Gastrocnemius medialis (tissue), 4 donors: ENCODE measurements around the gene WHRN.

Source experiments
- POLR2A ChIP-seq, 2 donors: fragments of 450-650 bp; IDR thresholded peaks; one replicate each; pipeline ENCODE4 v1.6.1; 2017; ENCODE audit warnings: antibody characterized with exemption in 2 of 2, mild to moderate bottlenecking in 2 of 2, moderate library complexity in 2 of 2
- TF ChIP-seq, protein P1 (sequence below), 5 experiments: fragments of 450-650 bp in 3 of 5; fragments of 200-600 bp in 2 of 5; sonication (generic) in 2 of 5; IDR thresholded peaks in 4 of 5; conservative IDR thresholded peaks in 1 of 5; 1 replicate in 4 of 5; 2 replicates in 1 of 5; pipeline ENCODE4 v1.5.1; 2016 to 2019; ENCODE audit warnings: antibody characterized with exemption in 5 of 5, mild to moderate bottlenecking in 3 of 5, moderate library complexity in 3 of 5

DNA sequence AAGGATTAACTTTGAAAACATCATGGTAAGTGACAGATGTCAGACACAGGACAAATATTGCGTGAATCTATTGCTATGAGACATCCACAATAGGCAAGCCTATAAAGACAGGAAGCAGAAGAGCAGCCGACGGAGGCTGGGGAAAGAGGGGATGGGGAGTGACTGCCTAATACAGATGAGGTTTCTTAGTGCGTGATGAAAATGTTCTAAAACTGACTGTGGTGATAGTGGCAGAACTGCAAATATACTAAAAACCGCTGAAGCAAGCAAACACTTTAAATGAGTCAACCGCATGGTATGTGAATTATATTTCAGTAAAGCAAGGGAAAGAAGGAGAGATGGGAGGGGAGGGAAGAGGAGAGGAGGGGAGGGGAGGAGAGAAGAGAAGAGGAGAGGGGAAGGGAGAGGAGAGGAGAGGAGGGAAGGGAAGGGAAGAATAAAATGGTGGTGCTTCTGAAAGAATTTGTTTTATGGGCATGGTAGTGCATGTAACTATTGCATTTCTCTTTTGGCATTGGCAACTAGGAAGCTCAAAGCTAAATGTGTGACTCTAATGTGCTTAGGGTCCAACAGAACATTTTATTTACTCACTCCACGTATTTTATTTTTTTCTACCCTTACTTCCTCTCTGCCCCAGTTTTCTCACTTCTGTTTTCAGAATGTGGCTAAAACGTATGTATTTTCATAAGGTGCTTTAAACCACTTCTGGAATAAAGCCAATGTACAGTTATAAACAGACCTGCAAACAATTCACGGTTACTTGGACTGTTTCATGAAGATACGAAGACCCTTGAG, 138.7 kb downstream of the WHRN start:
- TF ChIP-seq, protein P1, sequence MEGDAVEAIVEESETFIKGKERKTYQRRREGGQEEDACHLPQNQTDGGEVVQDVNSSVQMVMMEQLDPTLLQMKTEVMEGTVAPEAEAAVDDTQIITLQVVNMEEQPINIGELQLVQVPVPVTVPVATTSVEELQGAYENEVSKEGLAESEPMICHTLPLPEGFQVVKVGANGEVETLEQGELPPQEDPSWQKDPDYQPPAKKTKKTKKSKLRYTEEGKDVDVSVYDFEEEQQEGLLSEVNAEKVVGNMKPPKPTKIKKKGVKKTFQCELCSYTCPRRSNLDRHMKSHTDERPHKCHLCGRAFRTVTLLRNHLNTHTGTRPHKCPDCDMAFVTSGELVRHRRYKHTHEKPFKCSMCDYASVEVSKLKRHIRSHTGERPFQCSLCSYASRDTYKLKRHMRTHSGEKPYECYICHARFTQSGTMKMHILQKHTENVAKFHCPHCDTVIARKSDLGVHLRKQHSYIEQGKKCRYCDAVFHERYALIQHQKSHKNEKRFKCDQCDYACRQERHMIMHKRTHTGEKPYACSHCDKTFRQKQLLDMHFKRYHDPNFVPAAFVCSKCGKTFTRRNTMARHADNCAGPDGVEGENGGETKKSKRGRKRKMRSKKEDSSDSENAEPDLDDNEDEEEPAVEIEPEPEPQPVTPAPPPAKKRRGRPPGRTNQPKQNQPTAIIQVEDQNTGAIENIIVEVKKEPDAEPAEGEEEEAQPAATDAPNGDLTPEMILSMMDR (IDR thresholded peaks at IDR 0.05 in 4 of 5, conservative IDR thresholded peaks at IDR 0.05 in 1 of 5): no peak
- TF ChIP-seq POLR2A (IDR thresholded peaks at IDR 0.05): no peak
